NCI-H82 treated with DMSO at 0.1 percent for 48 hours (cell line): ENCODE data around the gene HDAC7.

Experiments
- DNase-seq: peaks from one replicate; lab custom pipeline; 2025; ENCODE audit not compliant: unreplicated experiment; lab: John Stamatoyannopoulos, UW

Gene HDAC7

DNA sequence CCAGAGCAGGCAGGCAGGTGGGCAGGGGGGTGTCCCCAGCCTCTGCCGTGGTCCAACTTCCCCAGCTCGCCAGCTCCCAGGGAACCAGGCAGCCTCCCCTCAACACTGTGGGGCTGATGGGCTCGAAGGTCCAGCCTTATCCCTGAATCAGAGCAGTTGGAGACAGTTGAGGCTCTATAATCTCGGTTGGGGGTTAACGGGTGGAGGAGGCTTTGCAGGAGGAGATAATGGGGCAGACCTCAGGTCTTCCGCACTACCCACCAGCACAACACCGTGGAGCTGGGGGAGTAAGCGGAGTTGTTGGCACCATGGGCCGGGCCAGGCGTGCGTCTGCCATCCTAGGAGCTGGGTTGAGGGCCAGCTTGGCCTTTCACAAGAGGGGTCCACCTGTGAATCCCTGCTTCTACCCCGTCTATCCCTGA lies 13.9 kb upstream of the HDAC7 start:
- no peak for DNase-seq

GRCh38 chr12:47832263-47832933 lies 12.7 kb upstream of the HDAC7 start:
- no peak for DNase-seq

GRCh38 chr12:47829584-47829983 lies 9.9 kb upstream of the HDAC7 start:
- no peak for DNase-seq

DNA sequence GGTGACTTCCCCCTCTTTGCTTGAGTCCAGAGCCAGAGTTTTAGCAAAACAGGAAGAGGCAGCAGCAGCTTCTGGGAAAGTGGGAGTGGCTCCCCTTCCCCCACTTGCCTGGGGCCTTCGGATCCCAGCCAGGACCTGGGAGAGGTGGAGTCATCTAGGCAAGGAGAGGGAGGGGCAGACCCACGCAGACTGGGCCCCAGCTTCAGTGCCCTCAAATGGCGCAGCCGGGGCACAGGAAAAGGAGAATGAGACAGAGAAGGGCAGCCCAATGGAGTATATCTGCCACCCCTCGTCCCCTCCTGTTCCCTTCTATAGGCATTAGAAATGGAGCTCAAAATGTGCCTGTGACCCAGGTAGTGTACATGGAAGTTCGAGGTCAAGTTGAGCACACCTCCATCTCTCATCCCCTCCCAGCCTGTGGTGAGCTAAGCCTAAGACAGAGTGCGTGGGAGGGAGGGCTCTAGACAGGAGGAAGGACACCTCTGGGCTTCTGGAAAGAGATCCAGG lies 9.3 kb upstream of the HDAC7 start:
- no peak for DNase-seq

DNA sequence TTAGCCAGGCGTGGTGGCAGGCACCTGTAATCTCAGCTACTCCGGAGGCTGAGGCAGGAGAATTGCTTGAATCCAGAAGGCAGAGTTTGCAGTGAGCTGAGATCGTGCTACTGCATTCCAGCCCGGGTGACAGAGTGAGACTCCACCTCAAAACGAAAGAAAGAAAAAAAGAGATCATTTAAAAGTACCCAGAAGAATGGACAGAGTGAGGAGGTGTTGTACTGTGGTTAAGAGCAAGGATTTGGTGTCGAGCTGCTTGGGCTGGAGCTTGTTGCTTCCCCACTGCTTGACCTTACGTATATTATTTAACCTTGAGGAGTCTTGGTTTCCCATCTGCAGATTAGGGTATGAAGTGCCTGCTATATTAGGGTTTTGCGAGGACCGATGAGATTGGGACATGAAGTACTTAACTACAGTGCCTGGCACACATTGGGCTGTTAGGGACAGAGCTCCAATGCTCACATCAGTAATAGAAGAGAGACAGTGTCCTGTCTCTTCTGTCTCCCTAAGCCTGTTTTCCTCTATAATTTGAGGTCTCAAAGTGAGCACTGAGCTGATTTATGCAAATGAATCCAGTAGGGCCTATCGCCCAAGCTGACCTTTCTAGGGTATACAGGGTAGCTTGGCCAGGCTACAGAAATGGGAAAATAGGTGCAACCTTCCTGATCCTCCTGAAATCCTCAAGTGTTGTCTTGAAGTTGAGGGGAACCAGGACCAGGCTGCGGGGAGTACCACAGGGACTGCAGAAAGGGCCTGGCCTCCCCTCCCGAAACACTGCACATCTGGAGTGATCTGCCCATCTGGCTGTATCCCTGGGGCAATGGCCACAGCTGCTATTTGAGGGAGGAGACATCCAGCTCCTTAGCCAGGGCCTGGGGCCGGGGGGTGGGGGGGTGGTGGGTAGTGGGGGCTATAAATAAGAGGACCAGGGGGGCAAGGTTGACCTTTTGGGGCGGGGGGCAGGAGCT lies 8.6 kb upstream of the HDAC7 start:
- DNase-seq = no peak

- no peak for DNase-seq
Observed at GRCh38 chr12:47825173-47825639, 5.5 kb upstream of the HDAC7 start.

DNA sequence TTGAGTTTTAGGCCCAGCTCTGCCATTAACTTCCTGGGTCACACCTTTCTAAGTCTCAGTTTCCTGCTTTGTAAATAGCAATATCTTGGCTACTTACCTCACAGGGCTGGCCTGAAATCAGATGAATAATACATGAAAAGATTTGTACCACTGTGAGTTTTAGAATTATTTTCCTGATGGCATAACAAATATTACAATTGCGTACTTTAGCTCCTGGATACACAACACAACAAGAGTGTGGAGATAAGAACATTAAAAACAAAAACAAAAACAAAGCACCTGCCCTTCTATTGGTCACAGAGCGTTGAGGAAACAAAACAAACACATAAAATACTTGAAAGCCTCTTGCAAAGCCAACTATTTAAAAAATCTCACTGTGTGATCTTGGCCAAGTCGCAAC lies 4.9 kb upstream of the HDAC7 start:
- no peak for DNase-seq

DNA sequence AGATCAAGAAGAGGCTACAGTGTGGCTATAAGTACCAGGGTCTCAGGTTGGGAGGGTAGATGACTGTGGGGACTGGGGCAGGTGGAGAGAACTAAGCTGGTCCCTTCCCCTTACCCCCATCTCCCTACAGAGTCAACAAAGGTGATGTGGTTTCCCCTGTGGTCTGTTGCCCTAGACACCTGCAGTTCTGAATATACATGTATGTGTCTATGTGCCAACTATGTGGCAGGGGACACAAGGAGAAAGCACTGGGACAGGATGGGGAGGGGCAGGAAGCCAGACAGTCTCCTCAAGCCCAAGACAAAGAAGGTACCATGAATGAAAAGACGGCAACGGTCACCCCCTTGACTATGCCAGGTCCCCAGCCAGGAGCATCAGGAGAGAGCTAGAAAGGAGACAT lies 4.5 kb upstream of the HDAC7 start:
- DNase-seq = no peak

GRCh38 chr12:47823422-47824086 lies 3.9 kb upstream of the HDAC7 start:
- DNase-seq = no peak

GRCh38 chr12:47822863-47823262 lies 3.2 kb upstream of the HDAC7 start:
- no peak for DNase-seq

DNA sequence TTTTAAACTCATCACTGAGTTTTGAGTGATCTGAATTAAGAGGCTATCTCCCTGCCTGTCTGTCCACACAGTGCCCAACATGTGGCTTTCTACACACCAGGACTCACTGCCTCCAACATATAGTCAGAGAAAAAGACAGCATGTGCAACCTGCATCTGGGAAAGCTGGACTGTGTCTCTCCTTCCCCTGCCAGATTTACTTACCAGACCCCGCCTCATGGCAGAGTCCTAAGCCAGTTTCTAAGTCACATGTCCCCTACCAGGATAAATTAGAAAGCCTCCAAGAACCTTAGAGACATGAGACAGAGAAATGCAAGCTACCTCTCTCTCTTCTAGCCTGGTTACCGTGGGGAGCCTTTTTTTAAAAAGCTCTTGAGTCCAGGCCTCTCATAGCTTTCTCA lies 2.7 kb upstream of the HDAC7 start:
- DNase-seq = no peak

DNA sequence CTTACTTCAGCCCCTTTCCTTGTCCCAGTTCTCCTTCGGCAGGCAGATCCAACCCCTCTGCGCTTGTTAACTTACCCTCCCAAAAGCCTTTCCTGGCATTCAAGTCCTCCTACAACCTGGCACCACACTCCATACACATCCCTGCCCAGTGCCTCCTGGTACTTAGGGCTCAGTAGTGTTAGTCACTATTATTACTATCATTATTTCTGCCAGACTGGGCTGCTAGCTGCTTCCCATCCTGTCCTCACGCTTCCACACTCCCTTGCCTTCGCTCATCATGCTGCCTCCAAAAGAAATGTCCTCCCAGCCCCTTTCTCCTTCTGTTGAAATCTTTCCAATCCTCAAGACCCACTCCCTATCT lies 1.6 kb upstream of the HDAC7 start:
- DNase-seq = no peak

DNA sequence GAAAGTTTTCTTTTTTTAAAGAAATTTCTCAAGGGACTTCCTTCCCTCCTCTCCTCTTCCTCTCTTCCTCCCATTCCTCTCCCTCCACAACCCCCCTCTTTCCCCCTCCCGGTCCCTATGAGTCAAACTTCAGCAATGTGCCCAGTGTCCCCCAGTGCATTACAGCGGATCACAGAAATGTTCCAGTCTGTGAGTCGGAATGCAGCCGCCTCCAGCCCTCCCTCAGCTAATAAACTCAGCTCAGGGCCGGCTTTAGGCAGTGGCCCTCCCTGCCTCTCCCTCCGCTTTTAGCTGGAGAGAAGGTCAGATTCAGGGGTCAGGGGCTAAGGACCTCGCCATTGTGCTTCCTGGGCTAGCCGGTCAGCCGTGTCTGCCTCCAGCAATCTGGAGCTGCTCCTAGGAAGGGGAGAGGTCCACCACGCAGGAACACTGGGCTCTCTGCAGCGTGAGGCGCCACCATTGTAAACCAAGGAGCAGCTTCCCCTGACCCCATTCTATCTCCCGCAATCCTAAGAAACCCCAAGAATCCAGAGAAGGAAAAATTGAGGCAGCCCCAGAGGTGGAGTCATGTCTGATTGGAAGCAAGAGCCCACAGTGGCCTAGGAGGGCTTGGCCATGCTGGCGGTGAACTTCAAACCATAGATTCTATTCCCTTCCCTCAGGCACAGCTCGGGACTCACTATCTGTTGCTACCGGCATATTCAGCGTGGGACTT lies 1.1 kb upstream of the HDAC7 start:
- DNase-seq = no peak

DNA sequence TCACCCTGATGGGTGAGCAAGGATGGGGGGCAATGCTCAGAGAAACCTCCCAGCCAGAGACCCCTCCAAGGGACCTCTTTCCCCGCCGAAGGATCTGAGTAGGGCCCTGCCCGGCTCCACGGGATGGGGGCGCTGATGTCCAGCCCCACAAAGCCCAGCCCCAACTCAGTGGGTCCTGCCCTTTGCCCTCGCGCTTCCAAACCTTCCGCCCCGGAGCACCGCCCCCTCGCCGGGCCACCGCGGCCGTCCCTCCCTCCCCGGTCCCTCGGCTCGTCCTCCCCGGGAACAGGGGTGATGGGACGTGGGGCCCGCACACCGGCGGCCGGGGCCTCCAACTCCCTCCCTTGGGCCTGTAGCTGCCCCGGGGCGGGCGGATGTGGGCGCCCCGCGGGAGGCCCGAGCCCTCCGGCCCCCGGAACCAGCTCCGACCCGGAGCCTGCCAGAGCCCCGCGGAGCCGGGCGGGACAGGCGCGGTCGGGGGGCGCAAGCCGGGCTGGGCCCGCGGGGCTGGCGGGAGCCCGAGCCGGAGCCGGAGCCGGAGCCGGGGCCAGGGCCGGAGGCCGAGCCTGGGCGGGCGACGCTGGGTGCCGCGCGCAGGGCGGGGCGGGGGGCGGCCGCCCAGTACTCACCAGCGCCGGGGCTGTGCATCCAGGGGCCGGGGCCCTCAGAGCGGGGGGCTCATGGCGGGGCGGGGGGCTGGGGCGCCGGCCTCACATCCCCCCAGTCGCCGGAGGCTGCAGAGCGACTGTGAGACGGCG lies 386 bp downstream of the HDAC7 start:
- no peak for DNase-seq

- no peak for DNase-seq
Observed at GRCh38 chr12:47818467-47819137, 1.1 kb downstream of the HDAC7 start.

- no peak for DNase-seq
Observed at GRCh38 chr12:47818007-47818376, 1.7 kb downstream of the HDAC7 start.

GRCh38 chr12:47817272-47818006 lies 2.3 kb downstream of the HDAC7 start:
- no peak for DNase-seq

DNA sequence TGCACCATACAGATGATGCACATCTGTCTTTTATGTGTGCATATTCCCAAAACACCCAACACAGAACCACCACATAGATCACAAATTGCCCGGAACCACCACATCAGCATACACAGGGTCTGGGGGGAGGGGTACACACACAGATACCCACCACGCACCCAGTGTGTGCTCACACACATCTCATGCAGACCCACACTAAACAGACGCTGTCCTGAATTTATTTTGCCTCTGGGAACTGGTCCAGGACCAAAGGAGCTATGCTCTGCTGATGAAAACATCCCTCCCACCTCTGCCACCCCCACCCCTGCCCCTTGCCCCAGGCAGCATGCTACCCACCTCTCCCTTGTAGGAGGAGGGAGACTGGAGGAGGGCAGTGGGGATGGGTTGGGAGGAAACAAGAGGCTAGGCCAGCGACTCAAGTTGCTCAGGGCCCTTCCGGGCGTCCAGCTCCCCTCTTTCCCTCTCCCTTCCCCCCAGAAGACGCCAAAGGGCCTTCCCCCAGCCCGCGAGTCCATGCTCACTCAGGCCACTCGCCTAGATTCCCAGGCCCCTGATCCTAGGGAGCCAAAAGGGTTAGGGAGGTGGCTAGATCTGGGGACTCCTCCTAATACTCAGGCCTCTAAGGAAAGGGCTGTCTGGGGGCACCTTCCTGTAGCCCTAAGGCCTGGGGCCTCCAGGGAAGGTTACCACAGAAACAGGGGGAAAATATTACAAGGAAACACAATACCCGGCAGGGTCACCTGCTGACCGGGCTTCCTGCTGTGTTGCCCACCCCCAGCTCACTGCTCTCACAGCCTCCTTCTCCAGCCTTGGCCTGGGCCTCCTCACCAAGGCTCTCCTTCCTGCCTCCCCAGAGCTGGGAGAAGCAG lies 3.1 kb downstream of the HDAC7 start:
- no peak for DNase-seq
